Measurements from ENCODE around the gene ELMO1. TPM values are rescaled to one million over a fixed set of nuclear protein-coding genes. Genes with fewer than 3 reads are reported as not detected.

ELMO1 gene
- total and polyA plus RNA-seq, 4 donors, result 6.7 to 51.5 (median 14.8) TPM

DNA sequence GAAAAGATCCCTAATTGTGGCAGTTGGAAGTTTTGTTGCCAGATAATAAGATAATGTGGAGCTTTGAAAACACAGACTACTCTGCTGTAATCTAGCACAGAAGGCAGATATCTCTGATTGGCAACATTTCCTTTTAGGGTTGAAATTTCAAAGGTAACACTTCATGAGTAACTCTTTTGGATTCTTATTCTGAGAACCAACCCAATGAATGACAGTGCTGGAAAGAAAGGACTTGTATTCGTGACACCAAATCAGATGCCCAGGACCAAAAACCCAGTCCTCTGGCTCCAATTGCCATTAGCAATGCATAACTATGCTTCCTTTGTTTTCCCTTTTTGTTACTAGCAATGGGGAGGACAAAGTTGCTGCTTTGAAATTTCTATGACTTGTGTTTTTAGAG is 41.0 kb upstream of the ELMO1 start (continued):
- TF ChIP-seq, protein P1, sequence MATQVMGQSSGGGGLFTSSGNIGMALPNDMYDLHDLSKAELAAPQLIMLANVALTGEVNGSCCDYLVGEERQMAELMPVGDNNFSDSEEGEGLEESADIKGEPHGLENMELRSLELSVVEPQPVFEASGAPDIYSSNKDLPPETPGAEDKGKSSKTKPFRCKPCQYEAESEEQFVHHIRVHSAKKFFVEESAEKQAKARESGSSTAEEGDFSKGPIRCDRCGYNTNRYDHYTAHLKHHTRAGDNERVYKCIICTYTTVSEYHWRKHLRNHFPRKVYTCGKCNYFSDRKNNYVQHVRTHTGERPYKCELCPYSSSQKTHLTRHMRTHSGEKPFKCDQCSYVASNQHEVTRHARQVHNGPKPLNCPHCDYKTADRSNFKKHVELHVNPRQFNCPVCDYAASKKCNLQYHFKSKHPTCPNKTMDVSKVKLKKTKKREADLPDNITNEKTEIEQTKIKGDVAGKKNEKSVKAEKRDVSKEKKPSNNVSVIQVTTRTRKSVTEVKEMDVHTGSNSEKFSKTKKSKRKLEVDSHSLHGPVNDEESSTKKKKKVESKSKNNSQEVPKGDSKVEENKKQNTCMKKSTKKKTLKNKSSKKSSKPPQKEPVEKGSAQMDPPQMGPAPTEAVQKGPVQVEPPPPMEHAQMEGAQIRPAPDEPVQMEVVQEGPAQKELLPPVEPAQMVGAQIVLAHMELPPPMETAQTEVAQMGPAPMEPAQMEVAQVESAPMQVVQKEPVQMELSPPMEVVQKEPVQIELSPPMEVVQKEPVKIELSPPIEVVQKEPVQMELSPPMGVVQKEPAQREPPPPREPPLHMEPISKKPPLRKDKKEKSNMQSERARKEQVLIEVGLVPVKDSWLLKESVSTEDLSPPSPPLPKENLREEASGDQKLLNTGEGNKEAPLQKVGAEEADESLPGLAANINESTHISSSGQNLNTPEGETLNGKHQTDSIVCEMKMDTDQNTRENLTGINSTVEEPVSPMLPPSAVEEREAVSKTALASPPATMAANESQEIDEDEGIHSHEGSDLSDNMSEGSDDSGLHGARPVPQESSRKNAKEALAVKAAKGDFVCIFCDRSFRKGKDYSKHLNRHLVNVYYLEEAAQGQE (IDR thresholded peaks at IDR 0.05), result no peak
- TF ChIP-seq NR2F2 (IDR thresholded peaks at IDR 0.05) (no peak), HNF4G (IDR thresholded peaks at IDR 0.05) (no peak), SP1 (IDR thresholded peaks at IDR 0.05) (no peak)
- TF ChIP-seq, protein P2, sequence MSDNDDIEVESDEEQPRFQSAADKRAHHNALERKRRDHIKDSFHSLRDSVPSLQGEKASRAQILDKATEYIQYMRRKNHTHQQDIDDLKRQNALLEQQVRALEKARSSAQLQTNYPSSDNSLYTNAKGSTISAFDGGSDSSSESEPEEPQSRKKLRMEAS (IDR thresholded peaks at IDR 0.05), result no peak

DNA sequence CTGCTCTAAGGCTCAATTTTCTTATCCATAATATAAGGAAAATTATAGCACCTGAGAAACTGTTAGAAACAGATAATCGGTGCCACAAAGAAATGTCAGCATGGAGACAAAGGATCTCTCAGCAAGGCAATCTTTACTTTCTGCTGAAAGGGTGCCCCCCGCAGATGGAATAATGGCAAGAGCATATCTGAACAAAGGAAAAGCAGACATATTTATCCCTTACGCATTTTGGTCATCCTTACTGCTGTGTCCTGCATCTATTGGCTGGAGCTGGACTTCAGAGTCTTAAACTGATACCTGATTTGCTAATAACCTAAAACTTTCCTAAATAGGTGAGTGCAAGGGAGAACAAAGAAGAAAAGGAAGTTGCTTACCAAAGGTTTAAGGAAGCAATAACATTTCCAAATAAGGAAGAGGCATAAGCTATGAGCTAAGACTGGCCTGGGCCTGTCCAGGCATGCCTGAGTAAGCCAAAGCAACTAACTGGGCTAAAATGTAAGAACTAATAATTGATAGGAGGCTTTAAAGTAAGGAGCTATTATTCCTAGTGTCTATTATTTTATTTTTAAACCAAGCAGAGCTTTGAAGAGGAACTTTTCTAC is 39.6 kb upstream of the ELMO1 start:
- Histone ChIP-seq H3K4me3 (ENCODE audit: low read depth in 1 of 3, low read length in 3 of 3) (no peak overlapping the region), H3K9me3 (ENCODE audit: control insufficient read depth in 4 of 4, low read length in 3 of 4) (no peaks in the 10 kb centered on the region), H3K36me3 (ENCODE audit: control insufficient read depth in 4 of 4, insufficient read depth in 3 of 4, low read depth in 1 of 4, low read length in 3 of 4) (no peaks in the 10 kb centered on the region), H3K27me3 (ENCODE audit: control insufficient read depth in 4 of 4, insufficient read depth in 4 of 4, low read length in 3 of 4) (no peaks in the 10 kb centered on the region), H3K4me1 (ENCODE audit: control insufficient read depth in 4 of 4, insufficient read depth in 4 of 4, low read length in 3 of 4) (peaks cover 0 to 9% (median 4%) of the 10 kb centered on the region in 4 donors), H3K9ac (ENCODE audit: low read depth in 1 of 2, low read length in 2 of 2) (no peak overlapping the region), H3K27ac (ENCODE audit: low read depth in 1 of 2, low read length in 2 of 2) (no peak overlapping the region)
- TF ChIP-seq TAF1 (conservative IDR thresholded peaks at IDR 0.05), result no peak
- TF ChIP-seq YY1 (IDR thresholded peaks at IDR 0.05), result no peak
- TF ChIP-seq, protein P3, sequence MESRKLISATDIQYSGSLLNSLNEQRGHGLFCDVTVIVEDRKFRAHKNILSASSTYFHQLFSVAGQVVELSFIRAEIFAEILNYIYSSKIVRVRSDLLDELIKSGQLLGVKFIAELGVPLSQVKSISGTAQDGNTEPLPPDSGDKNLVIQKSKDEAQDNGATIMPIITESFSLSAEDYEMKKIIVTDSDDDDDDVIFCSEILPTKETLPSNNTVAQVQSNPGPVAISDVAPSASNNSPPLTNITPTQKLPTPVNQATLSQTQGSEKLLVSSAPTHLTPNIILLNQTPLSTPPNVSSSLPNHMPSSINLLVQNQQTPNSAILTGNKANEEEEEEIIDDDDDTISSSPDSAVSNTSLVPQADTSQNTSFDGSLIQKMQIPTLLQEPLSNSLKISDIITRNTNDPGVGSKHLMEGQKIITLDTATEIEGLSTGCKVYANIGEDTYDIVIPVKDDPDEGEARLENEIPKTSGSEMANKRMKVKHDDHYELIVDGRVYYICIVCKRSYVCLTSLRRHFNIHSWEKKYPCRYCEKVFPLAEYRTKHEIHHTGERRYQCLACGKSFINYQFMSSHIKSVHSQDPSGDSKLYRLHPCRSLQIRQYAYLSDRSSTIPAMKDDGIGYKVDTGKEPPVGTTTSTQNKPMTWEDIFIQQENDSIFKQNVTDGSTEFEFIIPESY (IDR thresholded peaks at IDR 0.05), result no peak
- no peak for TF ChIP-seq SP1 (IDR thresholded peaks at IDR 0.05)
- no peak for TF ChIP-seq HNF4A (conservative IDR thresholded peaks at IDR 0.05)
- TF ChIP-seq, protein P4, sequence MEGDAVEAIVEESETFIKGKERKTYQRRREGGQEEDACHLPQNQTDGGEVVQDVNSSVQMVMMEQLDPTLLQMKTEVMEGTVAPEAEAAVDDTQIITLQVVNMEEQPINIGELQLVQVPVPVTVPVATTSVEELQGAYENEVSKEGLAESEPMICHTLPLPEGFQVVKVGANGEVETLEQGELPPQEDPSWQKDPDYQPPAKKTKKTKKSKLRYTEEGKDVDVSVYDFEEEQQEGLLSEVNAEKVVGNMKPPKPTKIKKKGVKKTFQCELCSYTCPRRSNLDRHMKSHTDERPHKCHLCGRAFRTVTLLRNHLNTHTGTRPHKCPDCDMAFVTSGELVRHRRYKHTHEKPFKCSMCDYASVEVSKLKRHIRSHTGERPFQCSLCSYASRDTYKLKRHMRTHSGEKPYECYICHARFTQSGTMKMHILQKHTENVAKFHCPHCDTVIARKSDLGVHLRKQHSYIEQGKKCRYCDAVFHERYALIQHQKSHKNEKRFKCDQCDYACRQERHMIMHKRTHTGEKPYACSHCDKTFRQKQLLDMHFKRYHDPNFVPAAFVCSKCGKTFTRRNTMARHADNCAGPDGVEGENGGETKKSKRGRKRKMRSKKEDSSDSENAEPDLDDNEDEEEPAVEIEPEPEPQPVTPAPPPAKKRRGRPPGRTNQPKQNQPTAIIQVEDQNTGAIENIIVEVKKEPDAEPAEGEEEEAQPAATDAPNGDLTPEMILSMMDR (IDR thresholded peaks at IDR 0.05; ENCODE audit: low read depth, low read length, missing input control), result no peak
- TF ChIP-seq, protein P5, sequence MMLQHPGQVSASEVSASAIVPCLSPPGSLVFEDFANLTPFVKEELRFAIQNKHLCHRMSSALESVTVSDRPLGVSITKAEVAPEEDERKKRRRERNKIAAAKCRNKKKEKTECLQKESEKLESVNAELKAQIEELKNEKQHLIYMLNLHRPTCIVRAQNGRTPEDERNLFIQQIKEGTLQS (IDR thresholded peaks at IDR 0.05), result no peak
- no peak for TF ChIP-seq GABPA (IDR thresholded peaks at IDR 0.05 in 1 of 2, conservative IDR thresholded peaks at IDR 0.05 in 1 of 2)
- TF ChIP-seq HNF4G (IDR thresholded peaks at IDR 0.05), result no peak
- TF ChIP-seq, protein P1 (IDR thresholded peaks at IDR 0.05), result no peak
- TF ChIP-seq NR2F2 (IDR thresholded peaks at IDR 0.05), result no peak
- TF ChIP-seq RXRA (IDR thresholded peaks at IDR 0.05), result no peak
- TF ChIP-seq EGR1 (IDR thresholded peaks at IDR 0.05; ENCODE audit: low read depth in 2 of 2), result no peak
- TF ChIP-seq FOXA2 (IDR thresholded peaks at IDR 0.05), result no peak
- TF ChIP-seq RAD21 (IDR thresholded peaks at IDR 0.05), result no peak
- TF ChIP-seq FOXA1 (IDR thresholded peaks at IDR 0.05), result no peak
- TF ChIP-seq, protein P2 (IDR thresholded peaks at IDR 0.05), result no peak
- TF ChIP-seq JUND (IDR thresholded peaks at IDR 0.05), result no peak
- DNase-seq (ENCODE audit: low spot score), result no peak
- WGBS, result 96% methylated on average over 3 of the region's 3 CpGs

Measured in liver (tissue), 9 donors.